Activated CD4-positive, alpha-beta T cell treated with anti-CD3 and anti-CD28 coated beads, Interleukin-2, Interleukin-4, amounts not matched to agents 100 ng/mL and 50 ng/mL, durations not matched to agents 16 hours and 8 hours (primary cell): ENCODE measurements around the gene CRKL.
"Not testable (repeated sequence)": the region's sequence is repeated elsewhere in the genome, so short reads cannot be mapped to it uniquely, and the experiment has no call there.

Source experiments
- DNase-seq: peaks from one replicate; pipeline ENCODE4 v3.0.0-alpha.2; 2020; ENCODE audit warnings: low spot score

The CRKL gene

GRCh38 chr22:20901093-20902033 lies 15.8 kb upstream of the CRKL start:
- not testable (repeated sequence) for DNase-seq

DNA sequence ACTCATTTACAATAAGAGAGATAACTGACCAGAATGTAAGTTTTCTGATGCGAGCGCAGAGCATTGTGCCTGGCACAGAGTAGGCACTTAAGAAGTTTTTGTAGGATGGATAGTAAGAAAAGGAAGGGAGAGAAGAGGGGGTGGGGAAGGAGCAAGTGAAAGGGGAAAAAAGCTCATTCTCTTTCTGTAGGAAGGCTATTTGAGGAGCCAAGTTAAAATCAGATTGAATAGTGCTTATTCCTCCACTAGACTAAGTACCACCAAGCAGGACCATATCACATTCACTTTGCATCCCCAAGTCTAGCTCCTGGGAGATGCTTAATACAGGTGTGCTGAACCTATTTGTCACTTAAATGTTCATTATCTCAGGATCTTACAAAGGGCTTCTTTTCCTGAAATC lies 14.1 kb upstream of the CRKL start:
- no peak for DNase-seq

- DNase-seq = no peak
These were observed 12.9 kb upstream of the CRKL start for GRCh38 chr22:20904008-20904979.

GRCh38 chr22:20904980-20905355 lies 12.2 kb upstream of the CRKL start:
- DNase-seq = no peak

GRCh38 chr22:20905415-20906386 lies 11.5 kb upstream of the CRKL start:
- DNase-seq = no peak

GRCh38 chr22:20906387-20906767 lies 10.8 kb upstream of the CRKL start:
- no peak for DNase-seq

- not testable (repeated sequence) for DNase-seq
These were observed 8.5 kb upstream of the CRKL start for GRCh38 chr22:20908717-20909116.

GRCh38 chr22:20909543-20910303 lies 7.5 kb upstream of the CRKL start:
- no peak for DNase-seq

DNA sequence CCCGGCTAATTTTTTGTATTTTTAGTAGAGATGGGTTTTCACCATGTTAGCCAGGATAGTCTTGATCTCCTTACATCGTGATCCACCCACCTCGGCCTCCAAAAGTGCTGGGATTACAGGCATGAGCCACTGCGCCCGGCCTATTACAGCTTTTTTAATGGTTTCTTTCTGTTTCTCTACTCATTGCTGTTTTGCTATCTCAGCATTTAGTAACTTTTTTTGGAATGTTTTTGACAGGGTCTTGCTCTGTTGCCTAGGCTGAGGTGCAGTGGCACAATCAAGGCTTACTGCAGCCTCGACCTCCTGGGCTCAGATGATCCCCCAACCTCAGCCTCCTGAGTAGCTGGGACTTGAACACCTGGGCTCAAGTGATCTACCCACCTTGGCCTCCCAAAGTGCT lies 4.7 kb upstream of the CRKL start:
- DNase-seq = no peak

- no peak for DNase-seq
These were observed 1.5 kb downstream of the CRKL start for GRCh38 chr22:20918663-20919218.

- no peak for DNase-seq
These were observed 2.5 kb downstream of the CRKL start for GRCh38 chr22:20919718-20920117.

- DNase-seq = no peak
These were observed 3.6 kb downstream of the CRKL start for GRCh38 chr22:20920881-20921203.

- no peak for DNase-seq
These were observed 5.0 kb downstream of the CRKL start for GRCh38 chr22:20922141-20922751.

- no peak for DNase-seq
These were observed 9.0 kb downstream of the CRKL start for GRCh38 chr22:20926243-20926642.

- no peak for DNase-seq
These were observed 10.8 kb downstream of the CRKL start for GRCh38 chr22:20927940-20928572.

DNA sequence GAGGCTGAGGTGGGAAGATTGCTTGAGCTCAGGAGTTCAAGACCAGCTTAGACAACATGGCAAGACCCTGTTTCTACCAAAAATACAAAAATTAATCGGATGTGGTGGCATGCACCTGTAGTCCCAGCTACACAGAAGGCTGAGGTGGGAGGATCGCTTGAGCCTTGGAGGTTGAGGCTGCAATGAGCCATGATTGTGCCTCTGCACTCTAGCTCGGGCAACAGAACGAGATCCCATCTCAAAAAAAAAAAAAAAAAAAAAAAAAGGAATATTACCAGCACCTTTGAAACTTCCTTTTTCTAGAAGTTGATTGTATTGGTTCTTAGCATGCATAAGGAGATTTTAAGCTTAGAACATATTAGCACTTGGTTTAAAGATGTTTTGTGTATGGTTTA lies 11.4 kb downstream of the CRKL start:
- DNase-seq = no peak

DNA sequence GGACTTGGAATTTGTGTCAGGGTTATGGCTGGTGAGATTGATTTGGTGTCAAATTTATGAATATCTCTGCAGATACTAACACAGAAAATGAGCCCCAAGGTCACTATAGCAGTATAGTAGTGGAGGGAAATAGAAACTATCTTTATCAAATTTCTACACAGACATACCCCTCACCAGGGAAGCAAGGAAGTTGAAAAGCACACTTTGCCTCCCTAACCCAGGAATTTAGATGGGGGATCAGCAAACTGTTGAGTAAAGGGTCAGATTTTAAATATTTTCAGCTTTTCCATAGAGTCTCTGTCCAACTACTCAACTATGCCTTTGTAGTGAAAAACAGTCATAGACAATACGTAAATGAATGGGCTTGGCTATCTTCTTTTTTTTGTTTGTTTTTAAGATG lies 12.8 kb downstream of the CRKL start:
- DNase-seq = no peak

DNA sequence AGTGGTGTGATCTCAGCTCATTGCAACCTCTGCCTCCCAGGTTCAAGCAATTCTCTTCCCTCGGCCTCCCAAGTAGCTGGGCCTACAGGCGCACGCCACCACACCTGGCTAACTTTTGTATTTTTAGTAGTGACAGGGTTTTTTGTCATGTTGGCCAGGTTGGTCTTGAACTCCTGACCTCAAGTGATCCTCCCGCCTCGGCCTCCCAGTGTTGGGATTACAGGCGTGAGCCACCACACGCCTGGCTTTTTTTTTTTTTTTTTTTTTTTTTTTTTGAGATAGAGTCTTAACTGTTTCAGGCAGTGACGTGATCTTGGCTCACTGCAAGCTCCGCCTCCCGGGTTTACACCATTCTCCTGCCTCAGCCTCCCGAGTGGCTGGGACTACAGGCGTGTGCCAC lies 13.2 kb downstream of the CRKL start:
- not testable (repeated sequence) for DNase-seq

- no peak for DNase-seq
These were observed 14.0 kb downstream of the CRKL start for GRCh38 chr22:20931126-20931654.

- no peak for DNase-seq
These were observed 16.7 kb downstream of the CRKL start for GRCh38 chr22:20933910-20934309.
